ENCODE data around the gene TRIM7. TPM values are rescaled to one million over a fixed set of nuclear protein-coding genes. Genes with fewer than 3 reads are reported as not detected.
A peak's percentile ranks its signal among the peaks of the same experiment; 100 is the strongest.

The TRIM7 gene
- total and polyA plus RNA-seq, 8 donors: 0.45 to 20.4 (median 3.4) TPM; not detected in 1

- peak overlapping the region in 1 of 5 donors; percentile 5 for H3K27ac ChIP-seq
- H3K36me3 ChIP-seq: peaks cover 81 to 85% (median 82%) of the 10 kb centered on the region in 4 donors
- WGBS, 5 donors: 85 to 92% (median 91%) methylated on average over 9 of the region's 9 CpGs
- no peak overlapping the region for H3K4me3 ChIP-seq
- no peaks in the 10 kb centered on the region for H3K9me3 ChIP-seq
- H3K4me1 ChIP-seq: peaks cover 19 to 49% (median 37%) of the 10 kb centered on the region in 4 donors
- intact Hi-C loops (cut with DNase I; ENCODE audit: low total_unique reads): no loop called here
- no peak for DNase-seq
- no peaks in the 10 kb centered on the region for H3K27me3 ChIP-seq
- no peak for TF ChIP-seq EP300 (IDR thresholded peaks at IDR 0.05)
- no peak for TF ChIP-seq POLR2A (IDR thresholded peaks at IDR 0.05)
- TF ChIP-seq POLR2AphosphoS5 (IDR thresholded peaks at IDR 0.05): no peak
- TF ChIP-seq, protein P1, sequence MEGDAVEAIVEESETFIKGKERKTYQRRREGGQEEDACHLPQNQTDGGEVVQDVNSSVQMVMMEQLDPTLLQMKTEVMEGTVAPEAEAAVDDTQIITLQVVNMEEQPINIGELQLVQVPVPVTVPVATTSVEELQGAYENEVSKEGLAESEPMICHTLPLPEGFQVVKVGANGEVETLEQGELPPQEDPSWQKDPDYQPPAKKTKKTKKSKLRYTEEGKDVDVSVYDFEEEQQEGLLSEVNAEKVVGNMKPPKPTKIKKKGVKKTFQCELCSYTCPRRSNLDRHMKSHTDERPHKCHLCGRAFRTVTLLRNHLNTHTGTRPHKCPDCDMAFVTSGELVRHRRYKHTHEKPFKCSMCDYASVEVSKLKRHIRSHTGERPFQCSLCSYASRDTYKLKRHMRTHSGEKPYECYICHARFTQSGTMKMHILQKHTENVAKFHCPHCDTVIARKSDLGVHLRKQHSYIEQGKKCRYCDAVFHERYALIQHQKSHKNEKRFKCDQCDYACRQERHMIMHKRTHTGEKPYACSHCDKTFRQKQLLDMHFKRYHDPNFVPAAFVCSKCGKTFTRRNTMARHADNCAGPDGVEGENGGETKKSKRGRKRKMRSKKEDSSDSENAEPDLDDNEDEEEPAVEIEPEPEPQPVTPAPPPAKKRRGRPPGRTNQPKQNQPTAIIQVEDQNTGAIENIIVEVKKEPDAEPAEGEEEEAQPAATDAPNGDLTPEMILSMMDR (IDR thresholded peaks at IDR 0.05): no peak
These were observed 34.2 kb upstream of the TRIM7 start for GRCh38 chr5:181239062-181239663.

DNA sequence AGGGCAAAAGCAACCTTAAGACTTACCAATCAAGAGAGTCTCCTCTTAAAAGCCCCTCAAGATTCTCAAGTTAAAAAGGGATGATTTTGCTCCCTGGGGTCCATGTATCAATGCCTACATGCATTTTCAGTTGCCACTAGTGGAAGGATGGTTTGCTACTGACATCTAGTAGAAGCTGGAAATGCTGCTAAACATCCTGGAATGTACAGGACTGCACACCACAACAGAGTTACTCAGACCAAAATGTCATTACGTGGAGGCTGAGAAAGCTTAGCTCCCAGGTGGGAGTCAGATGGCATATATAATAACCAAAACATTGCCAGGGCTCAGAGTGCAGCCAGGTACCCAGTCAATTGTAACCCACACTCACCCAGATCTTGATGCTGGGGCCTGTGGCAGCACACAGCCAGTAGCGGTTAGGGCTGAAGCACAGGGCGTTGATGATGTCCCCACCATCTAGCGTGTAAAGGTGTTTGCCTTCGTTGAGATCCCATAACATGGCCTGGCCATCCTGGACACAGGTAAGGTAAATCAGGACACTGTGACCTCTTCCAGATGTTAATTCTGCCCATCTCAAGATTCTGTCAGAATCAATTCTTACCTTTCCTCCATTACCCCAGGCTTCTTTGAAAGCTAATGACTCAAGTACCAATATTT, 32.9 kb upstream of the TRIM7 start:
- H3K36me3 ChIP-seq: peaks cover 91 to 98% (median 95%) of the 10 kb centered on the region in 4 donors
- H3K9me3 ChIP-seq: no peaks in the 10 kb centered on the region
- 90 to 96% (median 91%) methylated on average over 5 of the region's 5 CpGs for WGBS, 5 donors
- no peak for TF ChIP-seq POLR2A (IDR thresholded peaks at IDR 0.05)
- no peak for TF ChIP-seq POLR2AphosphoS5 (IDR thresholded peaks at IDR 0.05)
- no peak for TF ChIP-seq EP300 (IDR thresholded peaks at IDR 0.05)
- TF ChIP-seq, protein P1 (IDR thresholded peaks at IDR 0.05): no peak
- no peak for DNase-seq
- H3K27ac ChIP-seq: no peak overlapping the region
- H3K27me3 ChIP-seq: no peaks in the 10 kb centered on the region
- H3K4me3 ChIP-seq: no peak overlapping the region
- peaks cover 19 to 49% (median 35%) of the 10 kb centered on the region in 4 donors for H3K4me1 ChIP-seq
- intact Hi-C loops (cut with DNase I; ENCODE audit: low total_unique reads): no loop called here

- Histone ChIP-seq H3K27ac (no peak overlapping the region), H3K27me3 (no peaks in the 10 kb centered on the region), H3K9me3 (no peaks in the 10 kb centered on the region), H3K36me3 (peaks cover 92 to 100% (median 100%) of the 10 kb centered on the region in 4 donors), H3K4me3 (no peak overlapping the region), H3K4me1 (peaks cover 13 to 43% (median 28%) of the 10 kb centered on the region in 4 donors)
- DNase-seq: no peak
- TF ChIP-seq POLR2A (IDR thresholded peaks at IDR 0.05) (no peak), POLR2AphosphoS5 (IDR thresholded peaks at IDR 0.05) (no peak), EP300 (IDR thresholded peaks at IDR 0.05) (no peak)
- TF ChIP-seq, protein P1 (IDR thresholded peaks at IDR 0.05): no peak
- WGBS, 5 donors: 83 to 90% (median 86%) methylated on average over 10 of the region's 10 CpGs
- intact Hi-C loops (cut with DNase I; ENCODE audit: low total_unique reads): no loop called here
These were observed 32.1 kb upstream of the TRIM7 start for GRCh38 chr5:181236954-181237641.

DNA sequence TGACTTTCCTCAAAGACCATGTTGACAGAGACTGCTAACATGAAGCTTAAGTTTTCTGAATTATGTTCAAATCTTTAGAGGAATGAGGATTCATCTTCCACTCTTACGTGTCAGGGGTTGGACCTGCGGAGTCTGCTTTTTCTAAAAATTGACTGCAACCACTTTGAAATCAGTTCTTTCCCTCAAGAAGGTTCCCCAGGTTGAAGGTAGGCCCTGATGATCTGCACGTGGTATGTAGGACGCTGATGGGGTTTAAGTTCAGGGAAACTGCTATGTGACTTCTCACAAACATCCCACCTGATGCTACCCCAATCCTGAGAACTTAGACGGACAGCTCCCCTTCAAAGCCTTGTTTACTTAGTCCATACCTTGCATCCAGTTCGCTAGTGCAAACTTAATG, 31.5 kb upstream of the TRIM7 start:
- Histone ChIP-seq H3K4me3 (no peak overlapping the region), H3K27ac (no peak overlapping the region), H3K4me1 (peaks cover 7 to 37% (median 22%) of the 10 kb centered on the region in 4 donors), H3K9me3 (no peaks in the 10 kb centered on the region), H3K27me3 (no peaks in the 10 kb centered on the region), H3K36me3 (peaks cover 90 to 100% (median 100%) of the 10 kb centered on the region in 4 donors)
- 74 to 86% (median 81%) methylated on average over 6 of the region's 6 CpGs for whole genome bisulfite sequencing, 5 donors
- DNase-seq: no peak
- intact Hi-C loops (cut with DNase I; ENCODE audit: low total_unique reads): no loop called here
- TF ChIP-seq POLR2AphosphoS5 (IDR thresholded peaks at IDR 0.05) (no peak), EP300 (IDR thresholded peaks at IDR 0.05) (no peak), POLR2A (IDR thresholded peaks at IDR 0.05) (no peak)
- TF ChIP-seq, protein P1 (IDR thresholded peaks at IDR 0.05): no peak

Measured in stomach (tissue), 9 donors.